Activated naive CD4-positive, alpha-beta T cell treated with anti-CD3 and anti-CD28 coated beads for 36 hours (primary cell): ENCODE data around the gene ESYT3. TPM values are rescaled to one million over a fixed set of nuclear protein-coding genes. Genes with fewer than 3 reads are reported as not detected.
"Not testable (repeated sequence)": the region's sequence is repeated elsewhere in the genome, so short reads cannot be mapped to it uniquely, and the experiment has no call there.

Experiments
- CTCF ChIA-PET: fragments of 350-600 bp; sonication (Branson Sonifier 250); formaldehyde crosslinking; loops from one replicate; lab custom pipeline; 2021; ENCODE audit warnings: antibody characterized with exemption; lab: Charles Lee
- DNase-seq: peaks from one replicate; pipeline ENCODE4 v3.0.0-alpha.2; 2020
- H3K27ac Mint-ChIP-seq: one replicate; pipeline ENCODE4 v1.8.0; 2021; ENCODE audit warnings: mild to moderate bottlenecking, mixed read lengths
- H3K27me3 Mint-ChIP-seq: one replicate; pipeline ENCODE4 v1.8.0; 2021; ENCODE audit warnings: low read depth, mixed read lengths
- H3K36me3 Mint-ChIP-seq: one replicate; pipeline ENCODE4 v1.8.0; 2021; ENCODE audit warnings: low read depth, mixed read lengths
- H3K4me1 Mint-ChIP-seq: one replicate; pipeline ENCODE4 v1.8.0; 2021; ENCODE audit warnings: low read depth, mixed read lengths
- H3K4me3 Mint-ChIP-seq: one replicate; pipeline ENCODE4 v1.8.0; 2021; ENCODE audit warnings: mild to moderate bottlenecking, moderate library complexity, mixed read lengths
- H3K9me3 Mint-ChIP-seq: one replicate; pipeline ENCODE4 v1.8.0; 2021; ENCODE audit warnings: mixed read lengths
- intact Hi-C: fragments of 100-400 bp; cut with micrococcal nuclease; formaldehyde crosslinking; loops from one replicate; pipeline ENCODE4 v1.15.1; 2023
- total RNA-seq, 2 experiments: library from RNA; stranded (reverse); gene quantifications; one replicate each; pipeline ENCODE4 v1.2.3, GENCODE V29; 2021

Gene ESYT3
- total RNA-seq, 2 experiments from 2014 or later, result 0.96 to 1.1 TPM

DNA sequence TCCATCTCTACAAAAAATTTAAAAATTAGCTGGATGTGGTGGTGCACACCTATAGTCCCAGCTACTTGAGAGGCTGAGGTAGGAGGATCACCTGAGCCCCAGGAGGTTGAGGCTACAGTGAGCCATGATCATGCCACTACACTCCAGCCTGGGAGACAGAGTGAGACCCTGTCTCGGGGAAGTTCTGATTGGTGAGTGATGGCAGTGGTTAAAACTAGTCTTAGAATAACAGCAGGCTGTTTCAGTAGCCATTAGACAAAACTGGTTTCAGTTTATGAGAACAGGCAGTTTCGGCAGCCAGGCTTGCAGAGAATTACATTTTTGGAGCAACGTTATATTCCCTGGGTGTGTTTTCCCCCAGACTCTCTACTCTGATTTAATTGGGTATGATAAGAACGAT is 18.2 kb upstream of the ESYT3 start:
- H3K36me3 Mint-ChIP-seq, H3K9me3 Mint-ChIP-seq, H3K27ac Mint-ChIP-seq, DNase-seq, H3K4me1 Mint-ChIP-seq, H3K4me3 Mint-ChIP-seq, H3K27me3 Mint-ChIP-seq: not testable (repeated sequence)
- intact Hi-C loops, result loop anchor here (2.0 to 5.0 kb wide), 4 partner anchors 61 to 911 kb away; no protein-coding TSS in a partner anchor
- CTCF ChIA-PET, result interaction anchor here (0.6 to 4.1 kb wide), 7 partner anchors 10 to 507 kb away, joined by 3 to 23 read pairs (median 5); partner anchors contain the start of gene ESYT3

DNA sequence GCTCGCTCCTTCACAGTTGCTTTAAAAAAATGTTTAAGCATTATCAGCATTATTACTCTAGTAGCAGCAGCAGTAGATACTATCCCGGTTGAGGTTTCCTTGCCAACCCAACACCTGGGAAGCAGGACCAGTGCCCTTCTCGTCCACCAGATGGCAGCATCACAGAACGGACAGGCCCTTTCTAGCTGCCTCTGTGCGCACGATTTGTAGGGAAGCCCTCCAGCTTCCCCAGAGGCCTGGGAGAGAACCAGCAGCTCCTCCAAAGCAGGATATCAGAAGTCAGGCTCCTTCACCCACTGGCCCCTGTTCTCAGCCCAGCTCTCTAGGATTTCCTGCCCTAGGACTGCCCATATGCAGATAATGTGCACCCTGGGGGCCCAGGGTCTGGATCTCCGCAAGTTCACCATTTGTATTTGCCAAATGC is 16.8 kb upstream of the ESYT3 start:
- CTCF ChIA-PET, result interaction anchor here (0.8 to 4.1 kb wide), 33 partner anchors 8 to 508 kb away, joined by 3 to 29 read pairs (median 4); partner anchors contain the start of genes CEP70 and ESYT3
- H3K4me3 Mint-ChIP-seq, result no peak overlapping the region
- intact Hi-C loops, result loop anchor here (1.0 to 5.0 kb wide), 7 partner anchors 60 to 910 kb away; partner anchors contain the start of gene CEP70
- no peak overlapping the region for H3K27ac Mint-ChIP-seq
- peaks cover 4% of the 10 kb centered on the region for H3K4me1 Mint-ChIP-seq
- DNase-seq, result peak; percentile 86
- H3K36me3 Mint-ChIP-seq, result no peaks in the 10 kb centered on the region
- peaks cover 6% of the 10 kb centered on the region for H3K27me3 Mint-ChIP-seq
- peaks cover 2% of the 10 kb centered on the region for H3K9me3 Mint-ChIP-seq

DNA sequence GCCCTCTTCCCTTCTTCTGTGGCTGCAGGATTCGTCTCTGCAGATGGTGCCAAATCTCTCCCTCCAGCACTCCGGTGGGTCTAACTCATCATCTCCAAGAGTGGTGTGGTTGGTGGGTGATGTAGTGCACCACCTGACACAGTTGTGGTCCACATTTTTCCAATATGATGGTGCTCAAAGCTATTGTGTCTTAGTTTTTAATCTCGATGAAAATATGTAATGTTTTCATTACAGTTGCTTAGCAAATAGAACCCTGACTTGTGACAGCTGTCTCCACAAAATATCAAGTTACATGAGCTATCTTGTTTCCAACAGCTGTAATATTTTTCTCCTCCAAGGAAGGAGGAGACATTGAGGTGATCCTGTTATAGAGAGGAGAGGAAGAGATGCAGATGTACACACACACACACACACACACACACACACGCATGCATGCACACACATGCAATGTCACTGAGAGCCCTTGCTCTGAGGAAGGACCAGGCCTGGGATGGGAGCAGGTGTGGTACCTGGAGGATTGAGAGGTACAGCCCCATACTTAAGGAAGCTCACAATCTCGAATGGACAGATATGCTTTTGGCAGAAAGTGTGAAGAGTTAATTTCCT is 15.7 kb upstream of the ESYT3 start:
- Mint-ChIP-seq H3K27ac (no peak overlapping the region), H3K4me3 (no peak overlapping the region), H3K4me1 (no peaks in the 10 kb centered on the region), H3K27me3 (peaks cover 6% of the 10 kb centered on the region), H3K9me3 (peaks cover 2% of the 10 kb centered on the region), H3K36me3 (no peaks in the 10 kb centered on the region)
- CTCF ChIA-PET, result interaction anchor here (0.6 to 4.1 kb wide), 24 partner anchors 9 to 910 kb away, joined by 3 to 29 read pairs (median 4); partner anchors contain the start of genes CEP70 and ESYT3
- intact Hi-C loops, result loop anchor here (5.0 kb wide), 3 partner anchors 59 to 909 kb away; no protein-coding TSS in a partner anchor
- no peak for DNase-seq

DNA sequence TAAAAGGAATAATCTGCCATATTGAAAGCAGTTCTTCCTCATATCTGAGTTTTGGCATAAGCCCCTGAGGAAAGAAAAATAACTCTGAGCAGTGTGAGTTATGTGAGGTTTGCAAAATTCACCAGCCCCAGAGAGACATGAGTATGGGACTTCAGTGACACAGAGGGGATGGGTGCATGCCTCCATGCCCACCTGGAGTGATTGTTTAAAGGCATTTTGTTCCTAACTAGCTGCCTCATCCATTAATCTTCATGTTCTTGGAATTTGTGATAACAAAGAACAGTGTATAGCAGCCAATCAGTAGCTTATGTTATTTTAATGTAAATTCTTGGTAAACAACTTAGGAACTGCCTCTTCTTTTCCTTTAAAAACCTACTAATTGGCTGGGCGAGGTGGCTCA is 11.1 kb upstream of the ESYT3 start:
- Mint-ChIP-seq H3K4me1 (no peaks in the 10 kb centered on the region), H3K9me3 (peaks cover 2% of the 10 kb centered on the region), H3K27ac (no peak overlapping the region), H3K4me3 (no peak overlapping the region), H3K36me3 (no peaks in the 10 kb centered on the region), H3K27me3 (no peaks in the 10 kb centered on the region)
- no peak for DNase-seq
- intact Hi-C loops, result no loop called here
- CTCF ChIA-PET, result interaction anchor here (1.1 to 1.9 kb wide), 2 partner anchors 10 to 500 kb away, joined by 3 to 5 read pairs; no protein-coding TSS in a partner anchor

DNA sequence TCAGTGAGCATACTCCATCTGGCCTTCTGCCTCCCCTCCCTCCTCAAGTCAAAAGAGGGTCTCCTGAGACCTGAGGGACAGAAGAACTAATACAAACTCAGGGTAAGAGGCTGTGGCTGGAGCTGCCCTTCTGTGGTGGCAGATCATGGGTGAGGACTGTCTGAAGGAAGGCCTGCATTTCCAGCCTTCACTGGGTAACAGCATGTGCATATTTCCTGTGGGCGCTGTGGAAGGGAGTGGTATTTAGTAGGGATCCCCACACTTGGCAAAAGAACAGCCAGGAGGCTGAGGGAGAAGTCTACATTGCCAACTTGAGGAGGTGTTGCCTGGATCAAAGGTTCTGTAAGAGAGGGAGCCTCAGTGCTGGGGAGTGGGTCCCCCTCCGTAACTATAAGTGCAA is 10.1 kb upstream of the ESYT3 start:
- Mint-ChIP-seq H3K27me3 (no peaks in the 10 kb centered on the region), H3K4me3 (no peak overlapping the region), H3K27ac (no peak overlapping the region), H3K36me3 (no peaks in the 10 kb centered on the region), H3K9me3 (peaks cover 2% of the 10 kb centered on the region), H3K4me1 (no peaks in the 10 kb centered on the region)
- CTCF ChIA-PET, result no interaction called here
- intact Hi-C loops, result no loop called here
- no peak for DNase-seq

DNA sequence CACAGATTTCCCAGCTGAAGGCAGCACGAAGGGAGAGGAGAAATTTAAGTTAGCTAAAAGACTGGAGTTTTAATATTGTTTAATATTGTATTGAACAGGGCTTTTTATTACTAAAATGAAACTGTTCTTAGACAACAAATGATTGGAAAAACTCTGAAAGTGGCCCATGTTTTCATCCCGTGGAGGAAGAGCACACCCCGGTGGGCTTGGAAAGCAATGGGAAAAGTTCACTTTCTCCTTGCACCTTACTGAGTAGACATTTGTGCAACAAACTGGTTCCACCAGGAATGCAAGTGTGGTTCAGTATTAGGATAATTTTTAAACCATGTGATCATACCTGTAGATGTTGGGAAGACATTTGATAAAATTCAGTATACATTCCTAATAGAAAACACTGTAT is 8.2 kb upstream of the ESYT3 start:
- Mint-ChIP-seq H3K36me3 (no peaks in the 10 kb centered on the region), H3K27me3 (peaks cover 4% of the 10 kb centered on the region), H3K9me3 (peaks cover 2% of the 10 kb centered on the region), H3K4me3 (no peak overlapping the region), H3K4me1 (no peaks in the 10 kb centered on the region), H3K27ac (no peak overlapping the region)
- CTCF ChIA-PET, result interaction anchor here (1.1 kb wide), 1 partner anchor 9 kb away, joined by 3 read pairs; no protein-coding TSS in a partner anchor
- intact Hi-C loops, result loop anchor here (1.0 kb wide), 1 partner anchor 246 kb away; no protein-coding TSS in a partner anchor
- DNase-seq, result no peak

DNA sequence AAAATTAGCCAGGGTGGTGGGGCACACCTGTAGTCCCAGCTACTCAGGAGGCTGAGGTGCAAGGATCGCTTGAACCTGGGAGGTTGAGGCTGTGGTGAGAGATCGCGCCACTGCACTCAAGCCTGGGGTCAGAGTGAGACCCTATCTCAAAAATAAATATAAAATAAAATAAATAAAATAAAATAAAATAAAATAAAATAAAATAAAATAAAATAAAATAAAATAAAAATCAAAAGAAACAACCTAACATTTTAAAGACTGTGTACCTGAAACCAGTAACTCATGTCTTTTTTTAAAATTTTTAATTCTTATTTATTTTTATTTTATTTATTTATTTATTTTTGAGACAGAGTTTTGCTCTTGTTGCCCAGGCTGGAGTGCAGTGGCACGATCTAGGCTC is 7.7 kb upstream of the ESYT3 start:
- H3K27me3 Mint-ChIP-seq, DNase-seq, H3K4me1 Mint-ChIP-seq, H3K27ac Mint-ChIP-seq, H3K9me3 Mint-ChIP-seq, H3K4me3 Mint-ChIP-seq, H3K36me3 Mint-ChIP-seq: not testable (repeated sequence)
- CTCF ChIA-PET, result interaction anchor here (1.1 to 3.0 kb wide), 2 partner anchors 9 to 10 kb away, joined by 3 to 16 read pairs; no protein-coding TSS in a partner anchor
- intact Hi-C loops, result loop anchor here (1.0 kb wide), 1 partner anchor 246 kb away; no protein-coding TSS in a partner anchor

DNA sequence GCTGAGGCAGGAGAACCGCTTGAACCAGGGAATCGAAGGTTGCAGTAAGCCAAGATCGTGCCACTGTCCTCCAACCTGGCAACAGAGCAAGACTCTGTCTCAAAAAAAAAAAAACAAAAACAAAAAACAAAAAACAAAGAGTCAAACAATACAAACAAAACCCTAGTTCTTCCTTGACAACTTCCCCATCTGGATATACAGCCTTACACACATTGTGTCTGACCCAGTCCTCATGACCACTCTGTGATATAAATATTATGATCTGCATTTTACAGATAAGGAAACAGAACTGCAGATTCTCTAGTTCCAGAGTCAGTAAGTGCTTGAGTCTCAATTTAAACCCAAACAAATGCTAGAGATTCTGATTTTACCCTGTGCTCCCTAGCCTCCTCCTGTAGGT is 4.8 kb upstream of the ESYT3 start:
- H3K4me3 Mint-ChIP-seq, result no peak overlapping the region
- no peak overlapping the region for H3K27ac Mint-ChIP-seq
- H3K4me1 Mint-ChIP-seq, result peaks cover 11% of the 10 kb centered on the region
- DNase-seq, result no peak
- intact Hi-C loops, result loop anchor here (5.0 kb wide), 3 partner anchors 102 to 362 kb away; partner anchors contain the start of genes DZIP1L and NME9
- no peaks in the 10 kb centered on the region for H3K36me3 Mint-ChIP-seq
- no peaks in the 10 kb centered on the region for H3K9me3 Mint-ChIP-seq
- peaks cover 26% of the 10 kb centered on the region for H3K27me3 Mint-ChIP-seq
- CTCF ChIA-PET, result interaction anchor here (3.0 kb wide), 1 partner anchor 12 kb away, joined by 16 read pairs; no protein-coding TSS in a partner anchor

DNA sequence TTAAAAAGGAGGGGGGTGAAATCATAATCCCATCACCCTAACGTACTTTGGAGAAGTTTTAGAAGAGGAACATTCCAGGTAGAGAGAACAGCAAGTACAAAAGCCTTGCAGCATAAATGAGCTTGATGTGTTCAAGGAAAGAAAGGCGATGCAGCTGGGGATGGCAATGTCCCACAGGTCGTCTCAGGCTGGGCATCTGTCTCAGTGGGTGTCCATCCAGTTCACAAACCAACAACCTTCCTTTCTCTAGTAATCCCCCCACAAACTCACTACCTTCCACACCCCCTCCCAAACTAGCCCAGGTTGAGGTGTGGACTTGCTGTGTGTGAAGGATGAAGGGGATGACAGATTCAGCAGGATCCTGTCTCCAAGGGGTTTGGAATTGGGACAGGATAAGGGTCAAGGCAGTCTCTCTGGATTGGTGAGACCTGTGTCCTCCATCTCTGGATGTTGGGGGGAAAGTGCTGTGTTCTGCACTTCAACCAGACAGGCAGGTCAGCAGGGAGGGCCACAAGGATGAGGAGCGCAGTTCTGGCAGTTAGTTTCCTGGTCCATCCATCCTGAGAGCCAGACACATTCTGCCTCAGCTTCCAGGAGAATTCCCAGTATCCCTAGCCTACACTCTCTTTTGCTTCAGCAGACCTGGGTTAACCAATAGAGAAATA is 1.7 kb upstream of the ESYT3 start:
- H3K27me3 Mint-ChIP-seq, result peaks cover 48% of the 10 kb centered on the region
- DNase-seq, result no peak
- peaks cover 11% of the 10 kb centered on the region for H3K4me1 Mint-ChIP-seq
- H3K9me3 Mint-ChIP-seq, result no peaks in the 10 kb centered on the region
- CTCF ChIA-PET, result interaction anchor here (1.6 kb wide), 1 partner anchor 491 kb away, joined by 5 read pairs; no protein-coding TSS in a partner anchor
- H3K4me3 Mint-ChIP-seq, result no peak overlapping the region
- no peaks in the 10 kb centered on the region for H3K36me3 Mint-ChIP-seq
- intact Hi-C loops, result loop anchor here (5.0 kb wide), 3 partner anchors 105 to 365 kb away; partner anchors contain the start of genes DZIP1L and NME9
- H3K27ac Mint-ChIP-seq, result no peak overlapping the region

DNA sequence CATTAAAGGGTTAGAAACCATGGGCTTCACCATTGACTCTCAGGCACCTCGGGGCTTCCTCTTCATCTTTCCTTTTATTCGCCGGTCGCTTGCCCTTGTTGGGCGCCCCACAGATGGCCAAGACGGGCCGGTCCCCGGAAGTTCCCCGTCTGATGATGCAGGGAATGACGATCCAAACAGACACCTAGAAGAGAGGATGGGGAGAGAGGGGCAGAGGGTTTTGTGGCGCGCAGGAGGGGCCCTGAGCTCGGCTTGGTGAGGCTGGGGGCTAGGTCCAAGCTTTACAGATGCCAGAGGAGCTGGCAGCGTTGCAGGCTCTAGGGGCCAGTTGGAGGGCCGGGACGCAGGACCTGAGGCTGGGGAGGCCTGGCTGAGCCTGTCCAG is 532 bp upstream of the ESYT3 start:
- H3K27me3 Mint-ChIP-seq, result peaks cover 55% of the 10 kb centered on the region
- H3K4me3 Mint-ChIP-seq, result peak overlapping the region; percentile 75
- no peak overlapping the region for H3K27ac Mint-ChIP-seq
- H3K4me1 Mint-ChIP-seq, result peaks cover 11% of the 10 kb centered on the region
- H3K36me3 Mint-ChIP-seq, result no peaks in the 10 kb centered on the region
- no peaks in the 10 kb centered on the region for H3K9me3 Mint-ChIP-seq
- intact Hi-C loops, result loop anchor here (1.0 to 5.0 kb wide), 6 partner anchors 107 to 367 kb away; partner anchors contain the start of genes ARMC8, CEP70, DBR1 and DZIP1L
- DNase-seq, result no peak
- CTCF ChIA-PET, result interaction anchor here (0.5 to 2.2 kb wide), 10 partner anchors 15 to 1400 kb away, joined by 3 to 16 read pairs (median 7); partner anchors contain the start of gene CEP70

DNA sequence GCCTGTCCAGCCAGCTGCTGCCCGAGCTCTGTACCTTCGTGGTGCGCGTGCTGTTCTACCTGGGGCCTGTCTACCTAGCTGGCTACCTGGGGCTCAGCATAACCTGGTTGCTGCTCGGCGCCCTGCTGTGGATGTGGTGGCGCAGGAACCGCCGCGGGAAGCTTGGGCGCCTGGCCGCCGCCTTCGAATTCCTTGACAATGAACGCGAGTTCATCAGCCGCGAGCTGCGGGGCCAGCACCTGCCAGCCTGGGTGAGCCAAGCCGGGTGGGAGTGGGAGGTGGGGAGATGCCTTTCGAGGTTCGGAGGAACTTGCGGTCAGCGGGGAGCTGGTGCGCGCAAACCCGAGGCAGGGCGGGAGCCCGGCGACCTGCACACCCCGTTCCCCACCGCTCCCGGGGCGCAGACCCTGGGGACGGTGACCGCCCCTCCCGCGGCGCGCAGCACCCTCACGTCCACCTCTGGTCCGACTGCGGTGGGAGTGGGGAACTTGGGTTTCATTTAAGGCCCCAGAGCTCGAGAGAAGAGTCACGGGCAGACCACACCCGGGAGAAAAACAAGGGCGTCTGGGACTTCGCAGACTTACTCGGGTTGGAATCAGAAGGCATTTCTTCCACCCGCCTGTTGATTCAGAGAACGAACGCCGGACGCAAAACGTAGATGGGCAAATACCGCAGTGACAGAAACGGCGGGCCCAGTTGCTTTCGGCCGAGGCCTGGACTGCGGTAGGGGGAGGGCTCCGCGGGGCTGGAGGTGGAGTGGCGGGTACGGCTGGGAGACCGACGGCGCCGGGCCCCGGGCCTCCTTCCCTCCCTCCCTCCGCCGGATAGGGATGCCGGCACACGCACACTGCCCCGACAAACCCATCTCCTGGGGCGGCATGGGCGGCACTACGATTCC is 708 bp downstream of the ESYT3 start:
- H3K9me3 Mint-ChIP-seq, result no peaks in the 10 kb centered on the region
- peaks cover 11% of the 10 kb centered on the region for H3K4me1 Mint-ChIP-seq
- DNase-seq, result no peak
- H3K4me3 Mint-ChIP-seq, result peak overlapping the region; percentile 75
- H3K27me3 Mint-ChIP-seq, result peaks cover 55% of the 10 kb centered on the region
- CTCF ChIA-PET, result interaction anchor here (1.1 to 2.2 kb wide), 9 partner anchors 16 to 488 kb away, joined by 3 to 16 read pairs (median 7); partner anchors contain the start of gene CEP70
- no peak overlapping the region for H3K27ac Mint-ChIP-seq
- no peaks in the 10 kb centered on the region for H3K36me3 Mint-ChIP-seq
- intact Hi-C loops, result loop anchor here (1.0 to 5.0 kb wide), 6 partner anchors 108 to 368 kb away; partner anchors contain the start of genes ARMC8, CEP70, DBR1 and DZIP1L
